Tracheal epithelial cell (primary cell): ENCODE data around the gene NLRP4. TPM values are rescaled to one million over a fixed set of nuclear protein-coding genes. Genes with fewer than 3 reads are reported as not detected.

Source experiments
- total RNA-seq: library from RNA; depleted of rRNA; stranded (reverse); fragments of >200 nt; gene quantifications from 2 replicates; pipeline ENCODE4 v1.2.1, GENCODE V29; 2014

Gene NLRP4, protein sequence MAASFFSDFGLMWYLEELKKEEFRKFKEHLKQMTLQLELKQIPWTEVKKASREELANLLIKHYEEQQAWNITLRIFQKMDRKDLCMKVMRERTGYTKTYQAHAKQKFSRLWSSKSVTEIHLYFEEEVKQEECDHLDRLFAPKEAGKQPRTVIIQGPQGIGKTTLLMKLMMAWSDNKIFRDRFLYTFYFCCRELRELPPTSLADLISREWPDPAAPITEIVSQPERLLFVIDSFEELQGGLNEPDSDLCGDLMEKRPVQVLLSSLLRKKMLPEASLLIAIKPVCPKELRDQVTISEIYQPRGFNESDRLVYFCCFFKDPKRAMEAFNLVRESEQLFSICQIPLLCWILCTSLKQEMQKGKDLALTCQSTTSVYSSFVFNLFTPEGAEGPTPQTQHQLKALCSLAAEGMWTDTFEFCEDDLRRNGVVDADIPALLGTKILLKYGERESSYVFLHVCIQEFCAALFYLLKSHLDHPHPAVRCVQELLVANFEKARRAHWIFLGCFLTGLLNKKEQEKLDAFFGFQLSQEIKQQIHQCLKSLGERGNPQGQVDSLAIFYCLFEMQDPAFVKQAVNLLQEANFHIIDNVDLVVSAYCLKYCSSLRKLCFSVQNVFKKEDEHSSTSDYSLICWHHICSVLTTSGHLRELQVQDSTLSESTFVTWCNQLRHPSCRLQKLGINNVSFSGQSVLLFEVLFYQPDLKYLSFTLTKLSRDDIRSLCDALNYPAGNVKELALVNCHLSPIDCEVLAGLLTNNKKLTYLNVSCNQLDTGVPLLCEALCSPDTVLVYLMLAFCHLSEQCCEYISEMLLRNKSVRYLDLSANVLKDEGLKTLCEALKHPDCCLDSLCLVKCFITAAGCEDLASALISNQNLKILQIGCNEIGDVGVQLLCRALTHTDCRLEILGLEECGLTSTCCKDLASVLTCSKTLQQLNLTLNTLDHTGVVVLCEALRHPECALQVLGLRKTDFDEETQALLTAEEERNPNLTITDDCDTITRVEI
- not detected in 2 replicates for total RNA-seq

DNA sequence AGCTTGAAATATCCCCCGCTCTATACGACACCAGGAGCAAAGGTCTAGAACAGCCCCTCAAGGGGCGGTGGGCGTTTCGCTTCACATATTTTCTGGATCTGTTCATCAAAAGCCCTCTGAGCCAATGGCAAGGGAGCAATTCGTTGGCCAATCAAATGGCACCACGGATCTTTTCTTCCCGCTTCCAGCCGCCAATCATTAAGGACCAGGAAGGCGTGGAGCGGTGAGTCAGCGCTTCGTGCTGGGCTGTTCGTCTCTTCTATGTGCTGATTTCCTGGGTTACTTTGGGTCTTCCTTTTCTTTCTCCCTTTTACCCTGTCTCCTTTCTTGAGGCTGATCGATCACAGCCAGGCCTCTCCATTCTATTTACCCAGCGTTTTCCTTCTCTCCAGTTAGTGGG, at the start of gene NLRP4:
Gene NLRP4, plus strand, starts transcription at position 201 of the 400 bp plus-strand sequence. CDS start 15,541 bp downstream, outside the sequence.

GRCh38 chr19:55831846-55832245, 4.5 kb upstream of the NLRP4 start, which contains the start of gene NLRP11:
Gene NLRP11, minus strand, starts transcription at chr19:55831999. Its CDS starts 13,825 bp downstream, at chr19:55818174.

Other genes starting within 250 kb of the NLRP4 start
- 2.7 and 9.0 TPM in 2 replicates for gene FIZ1, start 237.0 kb upstream of the NLRP4 start, total RNA-seq
- gene ZNF524, start 236.3 kb upstream of the NLRP4 start, total RNA-seq = 13.0 and 33.0 TPM in 2 replicates
- gene ZNF865, start 230.9 kb upstream of the NLRP4 start, total RNA-seq = 1.4 and 2.1 TPM in 2 replicates
- 2.3 and 3.4 TPM in 2 replicates for gene ZNF784, start 212.0 kb upstream of the NLRP4 start, total RNA-seq
- gene ZNF580, start 195.5 kb upstream of the NLRP4 start, total RNA-seq = 0.43 and 3.1 TPM in 2 replicates
- 27.5 and 40.1 TPM in 2 replicates for gene ZNF581, start 192.9 kb upstream of the NLRP4 start, total RNA-seq
- gene CCDC106, start 188.3 kb upstream of the NLRP4 start, total RNA-seq = 3.4 and 4.1 TPM in 2 replicates
- gene U2AF2, start 181.5 kb upstream of the NLRP4 start, total RNA-seq = 89.2 and 92.1 TPM in 2 replicates
- 44.3 and 50.5 TPM in 2 replicates for gene EPN1, start 161.3 kb upstream of the NLRP4 start, total RNA-seq
- 0.24 TPM in 1 of 2 replicates, not detected in the other for gene NLRP9, start 98.1 kb upstream of the NLRP4 start, total RNA-seq
- not detected in 2 replicates for gene RFPL4A, start 77.4 kb upstream of the NLRP4 start, total RNA-seq
- gene RFPL4AL1, start 67.4 kb upstream of the NLRP4 start, total RNA-seq = not detected in 2 replicates
- not detected in 2 replicates for gene NLRP11, start 4.5 kb upstream of the NLRP4 start, total RNA-seq
- gene NLRP13, start 95.8 kb downstream of the NLRP4 start, total RNA-seq = not detected in 2 replicates
- not detected in 2 replicates for gene NLRP8, start 111.3 kb downstream of the NLRP4 start, total RNA-seq
- not detected in 2 replicates for gene NLRP5, start 150.2 kb downstream of the NLRP4 start, total RNA-seq